Prostate gland (tissue), 2 donors: ENCODE data around the gene CCDC93. TPM values are rescaled to one million over a fixed set of nuclear protein-coding genes. Genes with fewer than 3 reads are reported as not detected.
A peak's percentile ranks its signal among the peaks of the same experiment; 100 is the strongest.

Source experiments
- DNase-seq: peaks from one replicate; pipeline ENCODE4 v3.0.0-alpha.2; 2019; ENCODE audit warnings: low spot score
- H3K27ac ChIP-seq, 2 donors: fragments of 200-600 bp; sonication (generic); 2 replicates each; pipeline ENCODE4 v1.5.1; 2017 to 2019
- H3K27me3 ChIP-seq: fragments of 200-600 bp; sonication (generic); replicated peaks from 2 replicates; pipeline ENCODE4 v1.5.1; 2019; ENCODE audit not compliant: insufficient read depth
- H3K36me3 ChIP-seq, 2 donors: fragments of 200-600 bp; sonication (generic); 1 replicate in 1 of 2; 2 replicates in 1 of 2; pipeline versions ENCODE4 v1.5.1 to v1.8.1; 2017 to 2019
- H3K4me1 ChIP-seq: fragments of 200-600 bp; sonication (generic); replicated peaks from 2 replicates; pipeline ENCODE4 v1.5.1; 2019
- H3K4me3 ChIP-seq, 2 donors: fragments of 200-600 bp; sonication (generic); 2 replicates each; pipeline ENCODE4 v1.5.1; 2017 to 2019
- H3K9me3 ChIP-seq: fragments of 200-600 bp; sonication (generic); 2 replicates; pipeline ENCODE4 v1.5.1; 2017
- CTCF ChIP-seq, 4 experiments: fragments of 200-600 bp in 2 of 4; fragments of 450-650 bp in 2 of 4; sonication (generic) in 2 of 4; IDR thresholded peaks; 1 replicate in 3 of 4; 2 replicates in 1 of 4; pipeline ENCODE4 v1.5.1; 2016 to 2019; ENCODE audit warnings: antibody characterized with exemption in 4 of 4, mild to moderate bottlenecking in 2 of 4, moderate library complexity in 2 of 4
- POLR2A ChIP-seq: fragments of 450-650 bp; IDR thresholded peaks from one replicate; pipeline ENCODE4 v1.6.1; 2016; ENCODE audit warnings: antibody characterized with exemption, mild to moderate bottlenecking
- POLR2AphosphoS5 ChIP-seq: sonication (generic); formaldehyde crosslinking; IDR thresholded peaks from one replicate; pipeline ENCODE4 v1.6.1; 2017; ENCODE audit warnings: antibody characterized with exemption
- WGBS: methylation state at CpG from one replicate; pipeline ENCODE4 v1.1.5; 2018; 5-methylcytosine and 5-hydroxymethylcytosine counted together
- intact Hi-C: fragments of 100-400 bp; cut with DNase I; formaldehyde crosslinking; loops from one replicate; pipeline ENCODE4 v1.14.2; 2022
- total RNA-seq, 2 donors: library from RNA; depleted of rRNA; stranded (reverse); fragments of >200 nt; gene quantifications; one replicate each; pipeline ENCODE4 v1.1.0, GENCODE V29; 2016

The CCDC93 gene
- total RNA-seq, 2 donors from 2014 or later: 9.6 to 39.8 TPM

- WGBS: 7% methylated on average over 4 of the region's 4 CpGs
- TF ChIP-seq POLR2A (no peak), CTCF (IDR thresholded peaks at IDR 0.05) (peak in 3 of 4 experiments; percentile 37 to 76 (median 68)), POLR2AphosphoS5 (peak; percentile 36)
- no peak overlapping the region for H3K4me3 ChIP-seq
- intact Hi-C loops: loop anchor here (2.0 kb wide), 1 partner anchor 818 kb away; no protein-coding TSS in a partner anchor
- H3K4me1 ChIP-seq: no peaks in the 10 kb centered on the region
- DNase-seq: no peak
- no peaks in the 10 kb centered on the region for H3K9me3 ChIP-seq
- no peak overlapping the region for H3K27ac ChIP-seq
- H3K27me3 ChIP-seq: no peaks in the 10 kb centered on the region
- H3K36me3 ChIP-seq: no peaks in the 10 kb centered on the region
Measured at GRCh38 chr2:118046634-118047210, 32.9 kb upstream of the CCDC93 start.

GRCh38 chr2:118045286-118045685, 31.4 kb upstream of the CCDC93 start:
- intact Hi-C loops: no loop called here
- no peaks in the 10 kb centered on the region for H3K27me3 ChIP-seq
- H3K27ac ChIP-seq: no peak overlapping the region
- no peak overlapping the region for H3K4me3 ChIP-seq
- no peak for TF ChIP-seq POLR2AphosphoS5
- TF ChIP-seq POLR2A: no peak
- no peak for TF ChIP-seq CTCF (IDR thresholded peaks at IDR 0.05)
- no peaks in the 10 kb centered on the region for H3K36me3 ChIP-seq
- no peak for DNase-seq
- H3K9me3 ChIP-seq: no peaks in the 10 kb centered on the region
- H3K4me1 ChIP-seq: no peaks in the 10 kb centered on the region
- WGBS: 100% methylated on average over 1 of the region's 1 CpG

GRCh38 chr2:118044854-118045253, 31.0 kb upstream of the CCDC93 start:
- Histone ChIP-seq H3K27ac (no peak overlapping the region), H3K4me3 (no peak overlapping the region), H3K27me3 (no peaks in the 10 kb centered on the region), H3K36me3 (no peaks in the 10 kb centered on the region), H3K4me1 (no peaks in the 10 kb centered on the region), H3K9me3 (no peaks in the 10 kb centered on the region)
- WGBS: 92% methylated on average over 2 of the region's 2 CpGs
- no peak for DNase-seq
- TF ChIP-seq CTCF (IDR thresholded peaks at IDR 0.05) (no peak), POLR2A (no peak), POLR2AphosphoS5 (no peak)
- intact Hi-C loops: no loop called here

- 77% methylated on average over 6 of the region's 6 CpGs for WGBS
- Histone ChIP-seq H3K27ac (no peak overlapping the region), H3K36me3 (no peaks in the 10 kb centered on the region), H3K9me3 (no peaks in the 10 kb centered on the region), H3K4me1 (no peaks in the 10 kb centered on the region), H3K4me3 (no peak overlapping the region), H3K27me3 (no peaks in the 10 kb centered on the region)
- TF ChIP-seq POLR2A (no peak), POLR2AphosphoS5 (no peak), CTCF (IDR thresholded peaks at IDR 0.05) (no peak)
- no peak for DNase-seq
- intact Hi-C loops: no loop called here
Measured at GRCh38 chr2:118044103-118044716, 30.3 kb upstream of the CCDC93 start.

GRCh38 chr2:118040891-118041290, 27.0 kb upstream of the CCDC93 start:
- WGBS: 82% methylated on average over 7 of the region's 7 CpGs
- H3K36me3 ChIP-seq: no peaks in the 10 kb centered on the region
- no peaks in the 10 kb centered on the region for H3K4me1 ChIP-seq
- no peaks in the 10 kb centered on the region for H3K9me3 ChIP-seq
- intact Hi-C loops: no loop called here
- H3K27ac ChIP-seq: no peak overlapping the region
- H3K27me3 ChIP-seq: no peaks in the 10 kb centered on the region
- H3K4me3 ChIP-seq: no peak overlapping the region
- DNase-seq: no peak
- TF ChIP-seq POLR2A (no peak), CTCF (IDR thresholded peaks at IDR 0.05) (no peak), POLR2AphosphoS5 (no peak)
